GM18520 (cell line): Measurements from ENCODE around the gene TENM4.

Source experiments
- ATAC-seq: cut with Tn5 transposase; IDR thresholded peaks from one replicate; pipeline ENCODE4 v1.9.1; 2021; ENCODE audit not compliant: unreplicated experiment

Gene TENM4

GRCh38 chr11:79449040-79449439 lies 8.2 kb upstream of the TENM4 start:
- no peak for ATAC-seq

GRCh38 chr11:79447038-79447786 lies 6.4 kb upstream of the TENM4 start:
- no peak for ATAC-seq

GRCh38 chr11:79444923-79445322 lies 4.1 kb upstream of the TENM4 start:
- no peak for ATAC-seq

- ATAC-seq, result no peak
These were observed 638 bp upstream of the TENM4 start for GRCh38 chr11:79441461-79441875.

GRCh38 chr11:79439886-79440570 lies 802 bp downstream of the TENM4 start:
- no peak for ATAC-seq

- no peak for ATAC-seq
These were observed 1.4 kb downstream of the TENM4 start for GRCh38 chr11:79439410-79439885.

GRCh38 chr11:79438631-79439409 lies 2.0 kb downstream of the TENM4 start:
- ATAC-seq, result no peak

- no peak for ATAC-seq
These were observed 2.7 kb downstream of the TENM4 start for GRCh38 chr11:79437981-79438630.

- no peak for ATAC-seq
These were observed 3.4 kb downstream of the TENM4 start for GRCh38 chr11:79437278-79437980.

- ATAC-seq, result no peak
These were observed 3.9 kb downstream of the TENM4 start for GRCh38 chr11:79436919-79437277.

GRCh38 chr11:79434283-79434682 lies 6.5 kb downstream of the TENM4 start:
- no peak for ATAC-seq

- ATAC-seq, result no peak
These were observed 8.7 kb downstream of the TENM4 start for GRCh38 chr11:79432138-79432537.

- ATAC-seq, result no peak
These were observed 9.3 kb downstream of the TENM4 start for GRCh38 chr11:79431535-79431934.

GRCh38 chr11:79430280-79430679 lies 10.6 kb downstream of the TENM4 start:
- no peak for ATAC-seq

GRCh38 chr11:79428406-79428805 lies 12.4 kb downstream of the TENM4 start:
- no peak for ATAC-seq

- no peak for ATAC-seq
These were observed 13.1 kb downstream of the TENM4 start for GRCh38 chr11:79427611-79428327.

- ATAC-seq, result no peak
These were observed 13.7 kb downstream of the TENM4 start for GRCh38 chr11:79427126-79427525.

GRCh38 chr11:79425463-79425862 lies 15.4 kb downstream of the TENM4 start:
- no peak for ATAC-seq

GRCh38 chr11:79423736-79424135 lies 17.1 kb downstream of the TENM4 start:
- no peak for ATAC-seq

- no peak for ATAC-seq
These were observed 18.0 kb downstream of the TENM4 start for GRCh38 chr11:79422866-79423265.
